Measurements from ENCODE around the gene ALDH7A1. TPM values are rescaled to one million over a fixed set of nuclear protein-coding genes. Genes with fewer than 3 reads are reported as not detected.

Gene ALDH7A1
- total and polyA plus RNA-seq, 10 of the 15 experiments (the other 5 are each of a cell fraction or from before 2014, with no cell fraction given) = 0.18 to 1.0 (median 0.41) TPM; not detected in 1

DNA sequence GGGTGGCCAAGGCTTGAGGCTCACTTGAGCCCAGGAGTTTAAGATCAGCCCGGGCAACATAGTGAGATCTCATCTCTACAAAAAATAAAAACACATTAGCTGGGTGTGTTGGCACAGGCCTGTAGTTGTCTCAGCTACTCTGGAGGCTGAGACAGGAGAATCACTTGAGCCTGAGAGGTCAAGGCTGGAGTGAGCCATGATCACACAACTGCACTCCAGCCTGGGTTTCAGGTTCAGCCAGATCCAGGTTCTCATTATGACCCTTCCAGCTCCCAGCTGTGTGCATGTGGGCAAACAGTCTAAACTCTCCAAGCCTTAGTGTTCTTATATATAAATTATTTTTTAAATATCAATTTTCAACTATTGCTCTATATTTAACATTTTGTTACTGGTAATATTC is 67.9 kb downstream of the ALDH7A1 start:
- no peaks in the 10 kb centered on the region for H3K36me3 ChIP-seq (ENCODE audit: control insufficient read depth in 2 of 2, insufficient read depth in 2 of 2, low read length in 1 of 2)
- FAIRE-seq = no peak
- H3K79me2 ChIP-seq (ENCODE audit: control insufficient read depth, insufficient read depth, low read length) = no peaks in the 10 kb centered on the region
- H4K20me1 ChIP-seq (ENCODE audit: control insufficient read depth, insufficient read depth) = no peaks in the 10 kb centered on the region
- intact Hi-C loops (cut with micrococcal nuclease; ENCODE audit: unreplicated experiment) (no loop called here), in situ Hi-C loops (cut with MboI) (no loop called here)
- 11% methylated on average over 1 of the region's 1 CpG for WGBS (ENCODE audit: insufficient coverage, insufficient replicate concordance, low lambda C conversion rate, missing lambda C conversion rate)
- no peak for DNase-seq (ENCODE audit: low read depth, low spot score)
- TF ChIP-seq CREM (IDR thresholded peaks at IDR 0.05; ENCODE audit: low read depth) (no peak), CEBPB (IDR thresholded peaks at IDR 0.05; ENCODE audit: borderline replicate concordance in 1 of 2, low read depth in 2 of 2, low read length in 2 of 2) (no peak), POLR2A (IDR thresholded peaks at IDR 0.05; ENCODE audit: low read depth, low read length) (no peak), ZNF217 (IDR thresholded peaks at IDR 0.05) (no peak), POLR2AphosphoS5 (IDR thresholded peaks at IDR 0.05; ENCODE audit: low read length) (no peak), ATF2 (IDR thresholded peaks at IDR 0.05; ENCODE audit: low read length) (no peak), MEF2B (IDR thresholded peaks at IDR 0.05; ENCODE audit: partially characterized antibody, poor library complexity, severe bottlenecking) (no peak)
- TF ChIP-seq, protein P1, sequence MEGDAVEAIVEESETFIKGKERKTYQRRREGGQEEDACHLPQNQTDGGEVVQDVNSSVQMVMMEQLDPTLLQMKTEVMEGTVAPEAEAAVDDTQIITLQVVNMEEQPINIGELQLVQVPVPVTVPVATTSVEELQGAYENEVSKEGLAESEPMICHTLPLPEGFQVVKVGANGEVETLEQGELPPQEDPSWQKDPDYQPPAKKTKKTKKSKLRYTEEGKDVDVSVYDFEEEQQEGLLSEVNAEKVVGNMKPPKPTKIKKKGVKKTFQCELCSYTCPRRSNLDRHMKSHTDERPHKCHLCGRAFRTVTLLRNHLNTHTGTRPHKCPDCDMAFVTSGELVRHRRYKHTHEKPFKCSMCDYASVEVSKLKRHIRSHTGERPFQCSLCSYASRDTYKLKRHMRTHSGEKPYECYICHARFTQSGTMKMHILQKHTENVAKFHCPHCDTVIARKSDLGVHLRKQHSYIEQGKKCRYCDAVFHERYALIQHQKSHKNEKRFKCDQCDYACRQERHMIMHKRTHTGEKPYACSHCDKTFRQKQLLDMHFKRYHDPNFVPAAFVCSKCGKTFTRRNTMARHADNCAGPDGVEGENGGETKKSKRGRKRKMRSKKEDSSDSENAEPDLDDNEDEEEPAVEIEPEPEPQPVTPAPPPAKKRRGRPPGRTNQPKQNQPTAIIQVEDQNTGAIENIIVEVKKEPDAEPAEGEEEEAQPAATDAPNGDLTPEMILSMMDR (IDR thresholded peaks at IDR 0.05 in 2 of 3, conservative IDR thresholded peaks at IDR 0.05 in 1 of 3; ENCODE audit: control insufficient read depth in 2 of 3, extremely low read depth in 1 of 3, insufficient read depth in 1 of 3, low read depth in 3 of 3, low read length in 3 of 3) = no peak
- TF ChIP-seq, protein P2, sequence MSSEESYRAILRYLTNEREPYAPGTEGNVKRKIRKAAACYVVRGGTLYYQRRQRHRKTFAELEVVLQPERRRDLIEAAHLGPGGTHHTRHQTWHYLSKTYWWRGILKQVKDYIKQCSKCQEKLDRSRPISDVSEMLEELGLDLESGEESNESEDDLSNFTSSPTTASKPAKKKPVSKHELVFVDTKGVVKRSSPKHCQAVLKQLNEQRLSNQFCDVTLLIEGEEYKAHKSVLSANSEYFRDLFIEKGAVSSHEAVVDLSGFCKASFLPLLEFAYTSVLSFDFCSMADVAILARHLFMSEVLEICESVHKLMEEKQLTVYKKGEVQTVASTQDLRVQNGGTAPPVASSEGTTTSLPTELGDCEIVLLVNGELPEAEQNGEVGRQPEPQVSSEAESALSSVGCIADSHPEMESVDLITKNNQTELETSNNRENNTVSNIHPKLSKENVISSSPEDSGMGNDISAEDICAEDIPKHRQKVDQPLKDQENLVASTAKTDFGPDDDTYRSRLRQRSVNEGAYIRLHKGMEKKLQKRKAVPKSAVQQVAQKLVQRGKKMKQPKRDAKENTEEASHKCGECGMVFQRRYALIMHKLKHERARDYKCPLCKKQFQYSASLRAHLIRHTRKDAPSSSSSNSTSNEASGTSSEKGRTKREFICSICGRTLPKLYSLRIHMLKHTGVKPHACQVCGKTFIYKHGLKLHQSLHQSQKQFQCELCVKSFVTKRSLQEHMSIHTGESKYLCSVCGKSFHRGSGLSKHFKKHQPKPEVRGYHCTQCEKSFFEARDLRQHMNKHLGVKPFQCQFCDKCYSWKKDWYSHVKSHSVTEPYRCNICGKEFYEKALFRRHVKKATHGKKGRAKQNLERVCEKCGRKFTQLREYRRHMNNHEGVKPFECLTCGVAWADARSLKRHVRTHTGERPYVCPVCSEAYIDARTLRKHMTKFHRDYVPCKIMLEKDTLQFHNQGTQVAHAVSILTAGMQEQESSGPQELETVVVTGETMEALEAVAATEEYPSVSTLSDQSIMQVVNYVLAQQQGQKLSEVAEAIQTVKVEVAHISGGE (CRISPR knock-in tag; IDR thresholded peaks at IDR 0.05) = no peak
- no peak overlapping the region for H3K9ac ChIP-seq (ENCODE audit: control insufficient read depth, insufficient read depth, low read length)
- ChIA-PET POLR2A (no interaction called here), CTCF (interaction anchor here (1.2 kb wide), 1 partner anchor 27 kb away, joined by 4 read pairs; no protein-coding TSS in a partner anchor), SMC1A (ENCODE audit: uncharacterized antibody, unreplicated experiment) (interaction anchor here (0.7 to 2.1 kb wide), 4 partner anchors 16 to 189 kb away, joined by 3 to 4 read pairs (median 4); no protein-coding TSS in a partner anchor), RAD21 (ENCODE audit: unreplicated experiment) (no interaction called here)
- H3K9me3 ChIP-seq (replicated peaks; ENCODE audit: control insufficient read depth, insufficient read depth, low read length) = no peaks in the 10 kb centered on the region; the same call in 2 of the 3 replicates
- H3K4me1 ChIP-seq (ENCODE audit: control insufficient read depth, insufficient read depth, low read length) = no peaks in the 10 kb centered on the region
- H3K27me3 ChIP-seq (replicated peaks in 1 of 2; ENCODE audit: control insufficient read depth in 2 of 2, insufficient read depth in 2 of 2, low read length in 1 of 2) = no peaks in the 10 kb centered on the region
- no peak overlapping the region for H2AFZ ChIP-seq (ENCODE audit: control insufficient read depth, low read depth, low read length)
- no peak overlapping the region for H3K4me2 ChIP-seq (ENCODE audit: control insufficient read depth, insufficient read depth)
- H3K27ac ChIP-seq (ENCODE audit: control insufficient read depth, insufficient read depth) = no peak overlapping the region
- ATAC-seq = no peak
- H3K4me3 ChIP-seq = no peak overlapping the region
- no TSS peak for BruUV-seq (replicated peaks)
